ENCODE measurements around the gene SPAAR. TPM values are rescaled to one million over a fixed set of nuclear protein-coding genes. Genes with fewer than 3 reads are reported as not detected.

Gene SPAAR
- total RNA-seq (ENCODE audit: unreplicated experiment), result not detected
- long read RNA-seq, result 0 reads

DNA sequence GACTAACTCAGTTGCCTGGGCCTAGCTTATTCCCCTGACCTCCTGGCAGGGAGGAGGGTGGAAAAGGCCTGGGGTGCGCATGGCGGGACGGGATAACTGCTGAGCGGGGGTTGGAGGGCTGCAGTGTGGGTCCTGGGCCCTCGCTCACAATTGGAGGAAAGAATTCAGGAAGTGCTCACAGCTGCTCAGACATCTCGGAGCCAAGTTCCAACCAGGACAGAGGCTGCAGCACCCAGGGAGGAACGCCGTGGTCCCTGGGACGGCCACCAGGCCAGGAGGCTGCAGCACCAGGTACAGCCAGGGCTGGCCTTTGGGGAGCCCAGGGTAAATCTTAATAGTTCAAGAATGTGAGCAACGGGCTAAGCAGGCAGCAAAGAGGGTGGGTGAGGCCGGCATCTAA lies at the start of gene SPAAR:
SPAAR (plus strand) TSS at position 217 of the 400 bp plus-strand sequence. CDS start 974 bp downstream, outside the sequence.
- Mint-ChIP-seq H3K27me3 (ENCODE audit: unreplicated experiment) (peaks cover 8% of the 10 kb centered on the region), H3K36me3 (ENCODE audit: unreplicated experiment) (no peaks in the 10 kb centered on the region), H3K4me3 (ENCODE audit: unreplicated experiment) (peak within 1 kb of the TSS; percentile 42), H3K4me1 (ENCODE audit: low read depth, unreplicated experiment) (peaks cover 32% of the 10 kb centered on the region), H3K27ac (ENCODE audit: unreplicated experiment) (peak within 1 kb of the TSS; percentile 59), H3K9me3 (ENCODE audit: unreplicated experiment) (peaks cover 5% of the 10 kb centered on the region)
- DNase-seq, result no peak
- TF ChIP-seq, protein P1, sequence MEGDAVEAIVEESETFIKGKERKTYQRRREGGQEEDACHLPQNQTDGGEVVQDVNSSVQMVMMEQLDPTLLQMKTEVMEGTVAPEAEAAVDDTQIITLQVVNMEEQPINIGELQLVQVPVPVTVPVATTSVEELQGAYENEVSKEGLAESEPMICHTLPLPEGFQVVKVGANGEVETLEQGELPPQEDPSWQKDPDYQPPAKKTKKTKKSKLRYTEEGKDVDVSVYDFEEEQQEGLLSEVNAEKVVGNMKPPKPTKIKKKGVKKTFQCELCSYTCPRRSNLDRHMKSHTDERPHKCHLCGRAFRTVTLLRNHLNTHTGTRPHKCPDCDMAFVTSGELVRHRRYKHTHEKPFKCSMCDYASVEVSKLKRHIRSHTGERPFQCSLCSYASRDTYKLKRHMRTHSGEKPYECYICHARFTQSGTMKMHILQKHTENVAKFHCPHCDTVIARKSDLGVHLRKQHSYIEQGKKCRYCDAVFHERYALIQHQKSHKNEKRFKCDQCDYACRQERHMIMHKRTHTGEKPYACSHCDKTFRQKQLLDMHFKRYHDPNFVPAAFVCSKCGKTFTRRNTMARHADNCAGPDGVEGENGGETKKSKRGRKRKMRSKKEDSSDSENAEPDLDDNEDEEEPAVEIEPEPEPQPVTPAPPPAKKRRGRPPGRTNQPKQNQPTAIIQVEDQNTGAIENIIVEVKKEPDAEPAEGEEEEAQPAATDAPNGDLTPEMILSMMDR (IDR thresholded peaks at IDR 0.05; ENCODE audit: partially characterized antibody, unreplicated experiment), result no peak

- H3K27me3 Mint-ChIP-seq (ENCODE audit: unreplicated experiment), result peaks cover 12% of the 10 kb centered on the region
- H3K9me3 Mint-ChIP-seq (ENCODE audit: unreplicated experiment), result peaks cover 11% of the 10 kb centered on the region
- peaks cover 8% of the 10 kb centered on the region for H3K4me1 Mint-ChIP-seq (ENCODE audit: low read depth, unreplicated experiment)
- H3K27ac Mint-ChIP-seq (ENCODE audit: unreplicated experiment), result no peak overlapping the region
- no peaks in the 10 kb centered on the region for H3K36me3 Mint-ChIP-seq (ENCODE audit: unreplicated experiment)
- TF ChIP-seq, protein P1 (IDR thresholded peaks at IDR 0.05; ENCODE audit: partially characterized antibody, unreplicated experiment), result no peak
- DNase-seq, result no peak
- H3K4me3 Mint-ChIP-seq (ENCODE audit: unreplicated experiment), result no peak overlapping the region
Observed at GRCh38 chr9:35859990-35860339, 49.3 kb upstream of the SPAAR start.

DNA sequence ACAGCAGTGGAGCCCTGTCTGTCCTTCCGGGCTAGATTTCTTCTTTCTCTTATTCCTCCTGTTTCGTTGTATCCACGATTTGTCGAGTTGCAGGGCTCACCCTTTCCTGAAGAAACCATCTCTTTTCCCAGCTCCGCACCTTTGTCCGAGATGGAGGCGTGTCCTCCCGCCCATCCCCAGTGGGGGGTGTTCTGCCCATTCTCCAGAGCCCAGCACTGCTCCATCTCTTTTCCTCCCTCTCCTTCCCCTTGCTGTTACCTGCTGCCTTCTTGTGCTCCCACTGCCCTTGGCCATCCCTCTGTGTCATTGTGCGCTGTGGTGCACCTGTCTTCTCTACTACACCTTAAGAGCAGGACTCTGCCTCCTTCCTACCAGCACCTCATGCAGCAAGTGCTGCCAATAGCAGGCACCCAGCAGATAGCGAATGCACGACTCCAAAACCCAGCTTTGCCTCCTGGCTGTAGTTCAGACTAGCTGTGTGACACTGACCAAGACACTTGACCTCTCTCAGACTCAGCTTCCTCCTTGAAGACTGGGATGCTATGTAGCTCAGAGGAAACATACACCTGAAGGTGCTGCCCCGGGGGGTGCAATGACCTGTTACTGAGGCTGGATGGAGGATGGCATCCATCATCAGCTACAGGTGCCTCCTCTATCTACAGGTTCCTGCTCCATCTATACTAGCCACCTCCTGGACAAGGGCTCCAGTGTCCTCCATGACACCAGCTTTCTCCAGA lies 48.0 kb upstream of the SPAAR start:
- peaks cover 11% of the 10 kb centered on the region for H3K9me3 Mint-ChIP-seq (ENCODE audit: unreplicated experiment)
- no peaks in the 10 kb centered on the region for H3K36me3 Mint-ChIP-seq (ENCODE audit: unreplicated experiment)
- TF ChIP-seq, protein P1 (IDR thresholded peaks at IDR 0.05; ENCODE audit: partially characterized antibody, unreplicated experiment), result no peak
- peaks cover 8% of the 10 kb centered on the region for H3K4me1 Mint-ChIP-seq (ENCODE audit: low read depth, unreplicated experiment)
- no peak for DNase-seq
- peaks cover 10% of the 10 kb centered on the region for H3K27me3 Mint-ChIP-seq (ENCODE audit: unreplicated experiment)
- H3K4me3 Mint-ChIP-seq (ENCODE audit: unreplicated experiment), result no peak overlapping the region
- H3K27ac Mint-ChIP-seq (ENCODE audit: unreplicated experiment), result no peak overlapping the region

- peaks cover 8% of the 10 kb centered on the region for H3K4me1 Mint-ChIP-seq (ENCODE audit: low read depth, unreplicated experiment)
- no peak overlapping the region for H3K27ac Mint-ChIP-seq (ENCODE audit: unreplicated experiment)
- no peak for DNase-seq
- H3K4me3 Mint-ChIP-seq (ENCODE audit: unreplicated experiment), result no peak overlapping the region
- H3K9me3 Mint-ChIP-seq (ENCODE audit: unreplicated experiment), result peaks cover 10% of the 10 kb centered on the region
- peaks cover 6% of the 10 kb centered on the region for H3K27me3 Mint-ChIP-seq (ENCODE audit: unreplicated experiment)
- no peaks in the 10 kb centered on the region for H3K36me3 Mint-ChIP-seq (ENCODE audit: unreplicated experiment)
- TF ChIP-seq, protein P1 (IDR thresholded peaks at IDR 0.05; ENCODE audit: partially characterized antibody, unreplicated experiment), result no peak
Observed at GRCh38 chr9:35862328-35862727, 47.0 kb upstream of the SPAAR start.

GRCh38 chr9:35863583-35863982 lies 45.7 kb upstream of the SPAAR start:
- Mint-ChIP-seq H3K4me1 (ENCODE audit: low read depth, unreplicated experiment) (peaks cover 8% of the 10 kb centered on the region), H3K27me3 (ENCODE audit: unreplicated experiment) (peaks cover 6% of the 10 kb centered on the region), H3K9me3 (ENCODE audit: unreplicated experiment) (peaks cover 7% of the 10 kb centered on the region), H3K36me3 (ENCODE audit: unreplicated experiment) (no peaks in the 10 kb centered on the region), H3K4me3 (ENCODE audit: unreplicated experiment) (no peak overlapping the region), H3K27ac (ENCODE audit: unreplicated experiment) (no peak overlapping the region)
- no peak for DNase-seq
- TF ChIP-seq, protein P1 (IDR thresholded peaks at IDR 0.05; ENCODE audit: partially characterized antibody, unreplicated experiment), result no peak

Data from glutamatergic neuron (in vitro differentiated cells).